ENCODE results near the gene CAPZB.

Gene CAPZB

GRCh38 chr1:19363536-19364152 is 121.7 kb downstream of the CAPZB start:
- no peak for DNase-seq

GRCh38 chr1:19361611-19362147 is 123.7 kb downstream of the CAPZB start:
- DNase-seq, result peak; percentile 56

DNA sequence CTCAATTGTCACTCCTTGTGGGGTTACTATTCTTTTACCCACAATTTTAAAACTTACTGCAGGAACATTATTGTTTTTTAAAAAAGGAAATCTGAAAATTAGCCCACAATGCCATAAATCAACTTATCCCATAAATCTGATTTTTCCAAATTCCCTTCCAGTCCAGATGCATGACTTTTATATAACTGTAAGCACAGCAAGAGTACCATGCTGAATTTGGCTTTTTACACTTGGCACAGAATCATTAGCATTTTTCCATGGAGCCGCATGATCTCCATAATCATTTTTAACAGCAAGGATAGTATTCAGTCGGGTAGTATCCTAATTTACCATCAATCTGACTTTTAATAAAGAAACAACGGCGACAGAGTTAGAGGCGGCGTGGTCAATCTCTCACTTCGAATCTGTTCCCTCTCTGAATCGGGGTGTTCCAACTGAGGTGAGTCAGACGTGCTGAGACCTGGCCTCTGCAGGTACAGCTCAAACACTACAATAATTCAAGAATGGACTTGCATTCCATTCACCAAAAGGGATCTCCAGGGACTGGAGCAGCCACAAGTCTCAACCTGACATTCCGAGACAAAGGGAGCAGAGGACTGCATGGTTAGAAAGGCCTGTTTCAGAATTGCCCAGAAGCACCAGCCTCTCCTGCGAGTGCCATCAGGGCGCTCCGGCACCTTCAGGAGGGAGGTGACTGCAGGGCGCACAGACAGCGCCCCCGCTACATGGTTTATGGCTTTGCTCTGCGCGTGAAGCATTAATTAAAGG is 124.3 kb downstream of the CAPZB start:
- DNase-seq, result no peak

DNA sequence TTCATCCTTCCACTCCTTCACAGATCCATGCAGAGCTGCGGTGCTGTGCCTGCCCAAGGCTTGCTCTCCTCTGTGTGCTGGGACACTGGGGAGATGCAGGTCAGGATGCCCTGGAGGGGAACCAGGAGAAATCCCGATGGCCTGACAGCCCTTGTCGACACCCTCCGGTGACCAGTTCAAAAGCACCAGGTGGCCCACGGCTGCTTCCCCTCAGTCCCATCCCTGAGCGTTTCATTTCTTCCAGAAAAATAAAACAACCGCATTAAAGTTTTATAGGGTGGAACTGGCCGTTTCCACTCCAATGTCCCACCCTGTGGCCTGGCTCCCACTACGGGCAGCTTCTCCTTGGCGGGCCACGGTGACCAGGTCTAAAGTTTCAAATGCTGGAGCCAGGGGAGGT is 124.9 kb downstream of the CAPZB start:
- DNase-seq, result no peak

- no peak for DNase-seq
Observed at GRCh38 chr1:19360016-19360415, 125.3 kb downstream of the CAPZB start.

DNA sequence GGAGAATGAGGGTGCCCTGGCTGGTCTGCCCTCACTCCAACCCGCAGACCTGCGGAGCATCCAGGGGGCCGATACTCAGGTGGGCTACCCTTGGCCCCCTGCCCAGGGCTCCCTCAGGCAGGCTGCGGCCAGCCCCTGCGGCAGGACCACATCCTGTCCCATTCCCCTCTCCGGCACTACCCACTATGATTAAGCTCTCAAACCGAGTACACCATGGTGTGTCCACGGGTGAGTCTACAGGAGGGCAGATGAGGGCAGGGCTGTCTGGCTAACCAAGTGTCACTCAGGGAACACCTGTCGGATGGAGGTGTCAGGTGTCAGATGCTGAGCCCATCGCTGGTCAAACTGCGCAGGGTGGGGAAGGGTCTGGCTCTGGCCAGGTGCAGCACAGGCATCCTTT is 126.0 kb downstream of the CAPZB start:
- no peak for DNase-seq

DNA sequence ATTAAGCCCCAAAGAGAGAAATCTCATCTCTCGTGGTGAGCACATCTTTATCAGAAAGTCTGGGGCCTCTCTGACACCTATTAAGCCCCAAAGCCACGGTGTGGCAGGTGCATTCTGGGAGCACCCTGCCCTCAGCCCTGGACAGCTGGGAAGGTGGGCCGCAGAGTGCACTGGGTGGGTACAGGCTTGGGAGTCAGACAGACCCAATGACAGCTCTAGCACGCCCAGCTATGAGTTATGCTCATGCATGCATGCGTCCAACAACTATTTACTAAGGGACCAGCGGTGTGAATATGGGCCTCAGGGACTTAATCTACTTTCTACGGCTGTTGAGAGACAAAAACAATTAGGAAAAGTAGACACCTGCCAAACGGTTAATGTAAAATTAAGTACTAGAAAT is 126.6 kb downstream of the CAPZB start:
- DNase-seq, result no peak

DNA sequence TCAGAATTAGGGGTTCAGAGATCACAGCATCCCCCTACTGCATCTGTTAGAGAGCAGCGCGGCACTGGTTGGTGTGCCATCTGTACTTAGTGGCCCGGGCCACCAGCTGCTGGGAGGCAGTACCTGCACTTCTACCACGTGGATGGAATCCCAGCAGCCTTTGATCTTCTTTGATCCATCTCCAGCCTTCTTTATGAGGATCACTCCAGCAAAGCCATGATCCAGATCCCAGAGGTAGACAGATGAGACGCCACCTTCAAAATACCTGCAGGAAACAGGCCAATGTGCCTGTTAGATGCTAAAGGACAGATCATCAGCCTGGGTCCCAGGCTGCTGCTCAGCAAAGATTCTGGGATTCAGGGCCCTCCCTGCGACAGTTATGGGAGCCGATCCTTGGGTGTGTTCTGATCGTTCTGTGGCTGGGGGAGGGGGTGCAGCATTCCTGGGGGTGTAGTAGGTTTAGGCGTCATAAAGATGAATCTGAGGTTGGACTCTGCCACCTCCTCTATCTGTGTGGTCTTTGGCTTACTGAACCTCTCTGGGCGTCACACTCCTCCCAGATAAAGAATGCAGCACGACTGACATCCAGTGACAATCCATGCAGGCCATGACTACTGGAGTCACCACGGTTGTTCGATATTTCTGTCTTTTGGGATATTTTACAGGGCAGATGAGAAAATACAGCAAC is 127.9 kb downstream of the CAPZB start:
- no peak for DNase-seq

DNA sequence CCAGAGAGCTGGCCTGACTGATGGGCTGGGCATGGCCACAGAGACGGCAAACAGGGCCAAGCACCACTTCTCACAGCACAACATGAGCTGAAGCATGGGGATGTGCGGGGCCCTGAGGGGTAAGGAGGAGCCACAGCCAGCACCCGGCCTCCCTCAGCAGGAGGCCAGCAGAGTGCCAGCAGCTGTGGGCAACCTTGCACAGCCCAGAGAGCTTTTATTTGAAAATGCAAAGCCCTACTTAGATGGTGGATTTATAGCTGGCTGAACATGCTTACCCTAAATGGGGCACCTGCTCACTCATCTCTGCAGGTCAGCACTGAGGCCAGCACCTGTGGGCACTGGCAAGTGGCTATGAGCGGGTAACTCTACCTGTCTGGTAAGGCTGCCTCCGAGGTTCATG is 129.1 kb downstream of the CAPZB start:
- no peak for DNase-seq

DNA sequence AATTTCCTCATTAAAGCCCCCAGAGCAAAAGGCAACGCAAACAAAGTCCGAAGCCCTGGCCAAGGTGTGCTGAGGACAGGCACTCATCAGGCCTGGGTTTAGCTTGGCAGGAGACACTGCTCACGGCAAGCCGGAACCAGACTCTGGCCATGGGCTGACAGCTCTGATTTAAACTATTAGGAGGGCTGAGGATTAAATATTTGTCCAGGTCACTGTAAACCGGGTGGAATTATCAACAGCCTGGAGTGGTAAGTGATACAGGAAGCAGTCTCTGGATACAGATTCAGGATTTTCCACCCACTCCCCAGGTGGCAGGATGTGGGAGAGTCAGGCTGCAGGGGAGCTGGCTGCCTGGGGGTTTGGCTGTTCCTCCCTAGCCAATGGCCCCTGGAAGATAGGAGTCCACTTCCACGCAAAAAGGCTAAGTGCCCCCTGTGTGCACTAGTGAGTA is 130.8 kb downstream of the CAPZB start:
- no peak for DNase-seq

- no peak for DNase-seq
Observed at GRCh38 chr1:19353596-19353995, 131.7 kb downstream of the CAPZB start.

GRCh38 chr1:19352839-19353238 is 132.5 kb downstream of the CAPZB start:
- DNase-seq, result no peak

DNA sequence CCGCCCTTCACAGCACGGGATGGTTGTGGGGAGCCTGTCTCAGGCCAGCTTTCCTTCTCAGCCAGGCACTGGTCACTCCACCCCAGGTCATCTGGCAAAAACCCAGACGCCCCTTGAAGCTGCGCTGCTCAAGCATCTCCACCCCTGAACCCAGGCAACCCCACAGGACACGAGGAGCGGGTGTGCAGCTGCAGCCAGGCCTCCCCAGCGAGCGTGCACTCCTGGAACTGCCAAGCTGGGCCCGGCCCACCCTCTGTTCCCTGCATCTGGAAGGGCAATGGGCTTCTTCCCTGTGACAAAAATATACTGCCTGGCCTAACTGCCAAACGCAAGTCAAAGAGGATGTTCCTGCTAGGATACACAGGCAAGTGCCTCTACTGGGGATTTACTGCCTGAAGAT is 133.5 kb downstream of the CAPZB start:
- DNase-seq, result no peak

GRCh38 chr1:19350566-19350965 is 134.8 kb downstream of the CAPZB start:
- no peak for DNase-seq

GRCh38 chr1:19349999-19350398 is 135.3 kb downstream of the CAPZB start:
- DNase-seq, result no peak

GRCh38 chr1:19348441-19349198 is 136.7 kb downstream of the CAPZB start:
- no peak for DNase-seq

DNA sequence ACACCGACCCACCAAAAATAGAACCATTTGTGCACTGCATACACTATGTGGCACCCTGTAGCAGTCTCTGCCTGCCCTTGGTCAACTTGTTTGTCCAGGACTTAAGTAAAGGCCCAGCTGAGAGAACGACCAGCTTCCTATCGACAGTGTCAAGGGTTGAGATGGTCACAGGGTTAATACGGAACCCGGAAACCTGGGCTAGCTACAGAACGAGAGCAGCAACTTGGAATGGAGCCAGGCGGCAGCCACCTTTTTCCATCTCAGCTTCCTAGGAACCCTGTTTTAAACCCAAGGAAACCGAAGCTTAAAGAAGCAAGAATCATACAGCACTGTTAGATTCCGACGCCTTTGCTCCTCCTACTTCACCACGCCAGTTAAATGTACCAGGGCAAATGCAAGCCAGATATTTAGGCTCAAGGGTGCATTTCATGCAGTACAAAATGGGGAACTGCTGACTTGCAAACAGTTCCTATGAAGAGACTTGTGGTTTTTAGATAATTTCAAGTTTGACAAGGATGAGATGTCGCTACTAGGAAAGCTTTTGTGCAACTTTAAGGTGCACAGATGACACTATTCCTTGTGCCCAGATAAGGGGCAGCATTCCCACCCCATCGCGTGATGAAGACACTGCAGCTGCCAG is 137.7 kb downstream of the CAPZB start:
- DNase-seq, result no peak

- no peak for DNase-seq
Observed at GRCh38 chr1:19346026-19346425, 139.3 kb downstream of the CAPZB start.

DNA sequence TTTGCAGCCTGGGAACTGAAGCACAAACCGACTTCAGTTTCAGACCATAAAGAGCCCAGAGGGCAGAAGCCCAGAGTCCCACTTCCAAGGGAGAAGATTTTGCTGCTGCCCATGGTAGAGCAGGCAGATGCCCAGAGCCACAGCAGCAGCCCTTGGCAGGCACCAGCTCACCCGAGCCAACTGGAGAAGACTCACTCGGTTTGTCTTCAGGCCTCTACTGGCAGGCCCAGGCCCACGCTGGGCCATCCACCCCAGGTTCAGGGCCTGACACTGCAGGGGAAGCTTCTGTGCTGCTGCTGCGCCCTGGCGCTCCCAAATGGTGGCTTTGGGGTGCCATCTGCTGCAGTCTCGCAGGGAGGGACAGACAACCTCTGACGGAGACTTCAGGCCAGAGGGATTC is 139.9 kb downstream of the CAPZB start:
- no peak for DNase-seq

- no peak for DNase-seq
Observed at GRCh38 chr1:19344831-19345230, 140.5 kb downstream of the CAPZB start.

GRCh38 chr1:19344372-19344810 is 140.9 kb downstream of the CAPZB start:
- peak; percentile 25 for DNase-seq

DNA sequence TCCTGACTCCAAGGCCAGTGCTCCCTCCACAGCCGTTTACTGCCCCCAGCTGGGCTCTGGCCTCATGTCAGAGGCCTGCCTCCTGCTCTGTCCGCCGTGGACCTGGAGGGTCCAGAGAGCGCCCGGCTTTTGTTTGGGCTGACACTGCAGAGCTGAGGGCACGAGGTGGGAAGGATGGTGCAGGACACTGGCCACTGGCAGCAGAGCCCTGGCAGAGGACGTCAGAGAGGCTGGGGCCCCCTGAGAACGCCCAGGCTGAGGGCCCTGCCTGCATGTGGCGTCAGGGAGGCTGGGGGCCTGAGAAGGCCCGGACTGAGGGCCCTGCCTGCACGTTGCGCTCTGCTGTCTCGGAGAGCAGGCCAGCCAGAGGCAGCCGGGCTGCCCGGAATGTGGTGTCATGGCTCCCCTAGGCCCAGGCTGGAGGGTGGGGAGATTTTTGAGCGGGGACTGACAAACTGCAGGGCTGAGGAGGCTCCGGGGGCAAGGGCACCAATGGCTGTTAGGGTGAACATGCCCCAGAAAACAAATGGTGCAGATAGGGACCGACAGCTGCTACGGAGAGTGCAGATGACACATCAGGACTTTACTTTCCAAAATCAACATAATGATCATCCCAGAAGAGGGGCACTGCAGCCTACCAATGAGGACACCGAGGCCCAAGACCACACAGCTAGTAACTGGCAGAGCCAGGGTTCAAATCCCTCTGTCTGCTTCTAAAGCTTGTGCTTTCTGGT is 141.6 kb downstream of the CAPZB start:
- DNase-seq, result no peak
